Hippocampal formation (tissue), 2 donors: ENCODE measurements around the gene UPF1.

Experiments
- DNase-seq, 2 donors: peaks; one replicate each; lab custom pipeline; 2025; lab: John Stamatoyannopoulos, UW

UPF1 gene

DNA sequence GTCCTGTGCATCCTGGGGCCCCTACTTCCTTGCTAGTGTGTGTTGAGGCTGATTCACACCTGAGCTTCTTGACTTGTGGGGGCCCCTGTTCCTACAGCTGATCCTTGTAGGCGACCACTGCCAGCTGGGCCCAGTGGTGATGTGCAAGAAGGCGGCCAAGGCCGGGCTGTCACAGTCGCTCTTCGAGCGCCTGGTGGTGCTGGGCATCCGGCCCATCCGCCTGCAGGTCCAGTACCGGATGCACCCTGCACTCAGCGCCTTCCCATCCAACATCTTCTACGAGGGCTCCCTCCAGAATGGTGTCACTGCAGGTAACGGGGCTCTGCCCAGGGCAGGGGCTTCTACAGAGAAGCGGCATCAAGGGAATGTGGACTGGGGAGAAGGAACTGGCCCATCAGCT lies 25.5 kb downstream of the UPF1 start:
- no peak for DNase-seq

DNA sequence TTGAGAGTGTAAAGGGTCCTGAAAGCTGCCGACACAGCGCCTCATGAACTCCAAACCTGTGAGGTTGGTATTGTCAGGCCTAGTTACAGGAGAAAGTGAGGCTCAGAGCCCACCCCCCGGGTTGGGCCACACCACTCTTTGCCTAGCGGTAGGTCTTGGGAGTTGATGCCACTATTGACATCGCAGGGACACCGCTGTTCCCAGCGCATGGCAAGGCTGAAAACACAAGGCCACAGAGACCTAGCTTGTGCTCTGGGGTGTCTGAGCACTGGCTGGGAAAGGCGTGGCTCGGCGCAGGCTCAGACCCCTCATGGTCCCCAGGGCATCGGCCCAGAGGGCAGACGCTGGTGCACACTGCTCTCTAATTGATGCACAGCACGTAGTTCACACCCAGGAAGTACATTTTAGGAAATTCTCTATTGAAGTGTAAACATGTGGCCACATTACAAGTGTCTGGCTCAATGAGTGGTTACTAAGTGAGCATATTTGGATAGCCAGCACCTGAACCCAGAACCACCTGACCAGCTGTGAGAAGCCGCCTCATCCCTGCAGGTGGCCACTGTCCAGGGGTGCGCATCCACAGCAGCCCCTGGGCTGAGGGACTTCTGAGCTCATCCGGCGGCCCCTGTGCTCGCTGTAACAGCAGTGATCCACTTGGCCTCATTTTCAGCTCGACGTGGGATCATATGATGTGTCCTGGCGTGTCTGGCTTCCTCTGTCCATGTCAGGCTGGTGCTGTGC lies 27.3 kb downstream of the UPF1 start:
- DNase-seq = no peak

DNA sequence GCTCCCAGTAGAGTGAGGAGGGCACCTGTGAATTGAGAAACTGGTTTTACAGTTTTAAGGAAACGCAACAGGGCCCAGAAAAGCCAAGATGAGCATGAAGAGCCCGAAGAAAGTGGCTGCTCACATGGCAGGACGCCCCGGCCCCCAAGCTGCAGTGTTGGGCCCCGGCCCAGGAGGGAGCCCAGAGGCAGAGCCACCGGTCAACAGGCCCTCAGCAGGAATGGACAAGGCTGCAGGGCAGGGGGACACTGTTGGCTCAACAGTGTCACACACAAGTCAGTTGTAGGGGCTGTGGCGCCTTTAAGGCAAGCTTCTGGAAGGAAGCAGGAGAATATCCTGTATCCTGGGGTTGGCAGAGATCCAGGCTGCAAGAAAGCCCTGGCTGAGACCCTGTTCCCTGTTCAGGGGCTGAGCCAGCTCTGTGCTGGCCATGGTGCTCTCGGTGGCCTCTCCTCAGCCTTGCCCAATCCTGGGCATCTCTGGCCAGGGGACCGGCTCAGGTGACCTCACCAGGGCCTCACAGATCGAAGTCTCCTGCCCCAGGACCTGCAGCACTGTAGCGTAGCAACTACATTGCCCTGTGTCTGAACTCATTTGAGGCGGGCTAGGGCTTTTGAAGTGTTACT lies 28.0 kb downstream of the UPF1 start:
- no peak for DNase-seq

DNA sequence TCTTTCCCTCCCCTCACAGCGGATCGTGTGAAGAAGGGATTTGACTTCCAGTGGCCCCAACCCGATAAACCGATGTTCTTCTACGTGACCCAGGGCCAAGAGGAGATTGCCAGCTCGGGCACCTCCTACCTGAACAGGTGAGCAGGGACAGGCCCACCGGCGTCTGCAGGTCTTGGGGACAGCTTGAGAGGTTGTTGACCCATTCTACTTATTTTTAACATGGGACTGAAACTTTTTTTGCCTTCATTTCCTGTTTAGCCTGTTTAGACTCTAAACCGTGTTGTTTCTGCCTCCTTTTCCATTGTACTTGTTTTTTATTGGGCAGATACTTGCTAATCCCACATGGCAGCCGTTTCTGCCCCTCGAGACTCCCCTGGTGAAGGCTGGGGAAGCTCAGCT lies 28.5 kb downstream of the UPF1 start:
- DNase-seq = no peak

DNA sequence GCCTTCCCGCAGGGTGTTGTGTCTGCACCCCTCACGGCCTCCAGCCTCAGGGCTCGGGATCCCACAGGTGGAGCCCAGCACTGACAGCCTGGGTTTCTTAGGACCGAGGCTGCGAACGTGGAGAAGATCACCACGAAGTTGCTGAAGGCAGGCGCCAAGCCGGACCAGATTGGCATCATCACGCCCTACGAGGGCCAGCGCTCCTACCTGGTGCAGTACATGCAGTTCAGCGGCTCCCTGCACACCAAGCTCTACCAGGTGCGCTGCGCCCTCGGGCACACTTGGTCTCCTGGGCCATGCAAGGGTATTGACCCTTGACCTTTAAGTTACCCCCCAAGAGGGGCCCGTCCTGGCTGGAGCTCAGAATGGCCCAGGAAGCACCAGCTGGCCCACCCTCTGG lies 29.0 kb downstream of the UPF1 start:
- no peak for DNase-seq

DNA sequence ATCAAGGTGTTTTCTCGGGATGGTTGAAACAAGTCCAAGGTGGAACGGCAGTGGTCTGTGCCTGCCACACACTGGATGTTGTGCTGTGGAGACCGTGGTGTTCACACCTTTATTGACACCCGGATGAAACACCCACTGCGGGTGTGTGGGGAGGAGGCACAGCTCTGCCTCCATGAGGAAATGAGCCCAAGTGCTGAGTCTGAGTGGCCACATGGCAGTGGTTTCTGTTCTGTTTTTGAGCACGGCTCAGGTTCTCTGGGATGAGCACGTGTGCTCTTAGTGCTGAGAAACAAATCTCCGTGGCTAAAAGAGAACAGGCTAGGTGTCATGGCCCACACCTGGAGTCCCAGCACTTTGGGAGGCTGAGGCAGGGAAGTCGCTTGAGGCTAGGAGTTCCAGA lies 29.5 kb downstream of the UPF1 start:
- DNase-seq = no peak

DNA sequence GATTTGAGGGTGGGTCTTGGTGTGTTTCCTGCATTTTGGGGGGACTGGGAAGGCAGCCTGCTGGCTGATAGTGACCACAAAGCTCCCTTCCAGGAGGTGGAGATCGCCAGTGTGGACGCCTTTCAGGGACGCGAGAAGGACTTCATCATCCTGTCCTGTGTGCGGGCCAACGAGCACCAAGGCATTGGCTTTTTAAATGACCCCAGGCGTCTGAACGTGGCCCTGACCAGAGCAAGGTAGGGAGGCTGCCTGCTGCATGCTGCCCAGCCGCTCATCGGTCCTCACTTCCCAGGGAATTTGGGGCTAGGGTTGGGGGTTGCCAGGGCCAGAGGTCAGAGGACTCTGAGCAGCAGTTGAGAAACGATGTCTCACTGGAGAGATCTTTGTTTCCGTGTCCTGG lies 30.2 kb downstream of the UPF1 start:
- no peak for DNase-seq

DNA sequence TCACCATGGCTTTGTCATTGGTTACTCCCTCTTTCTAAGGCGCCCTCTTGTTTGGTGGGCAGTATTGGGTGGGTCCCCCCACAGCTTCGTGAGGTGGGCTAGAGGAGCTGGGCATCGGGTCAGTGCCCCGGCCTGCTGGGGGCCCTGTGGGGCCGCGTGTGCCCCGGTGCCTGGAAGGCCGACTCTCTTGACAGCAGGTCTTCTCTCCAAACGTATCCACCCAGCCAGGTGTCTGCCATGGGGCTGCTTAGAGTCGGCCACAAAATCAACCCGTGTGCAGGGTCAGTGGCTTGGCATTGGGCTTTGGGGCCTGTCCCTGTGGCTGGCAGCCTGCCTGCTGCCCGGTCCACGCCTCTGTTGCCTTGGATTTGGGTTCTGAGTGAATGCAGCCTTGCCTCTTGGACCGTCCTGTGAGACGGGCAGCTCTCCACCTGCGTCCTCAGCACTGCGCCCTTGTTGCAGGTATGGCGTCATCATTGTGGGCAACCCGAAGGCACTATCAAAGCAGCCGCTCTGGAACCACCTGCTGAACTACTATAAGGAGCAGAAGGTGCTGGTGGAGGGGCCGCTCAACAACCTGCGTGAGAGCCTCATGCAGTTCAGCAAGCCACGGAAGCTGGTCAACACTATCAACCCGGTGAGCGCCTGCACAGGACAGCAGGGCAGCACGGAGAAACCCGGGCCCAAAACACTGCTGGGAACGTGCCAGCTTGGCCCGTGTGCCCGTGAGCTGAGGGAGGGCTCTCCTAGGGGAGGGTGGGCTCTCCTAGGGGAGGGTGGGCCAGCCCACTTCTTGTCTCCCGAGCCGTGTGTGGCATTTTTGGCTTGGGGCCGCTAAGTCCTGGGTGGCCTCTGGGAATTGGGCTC lies 31.4 kb downstream of the UPF1 start:
- DNase-seq = no peak

DNA sequence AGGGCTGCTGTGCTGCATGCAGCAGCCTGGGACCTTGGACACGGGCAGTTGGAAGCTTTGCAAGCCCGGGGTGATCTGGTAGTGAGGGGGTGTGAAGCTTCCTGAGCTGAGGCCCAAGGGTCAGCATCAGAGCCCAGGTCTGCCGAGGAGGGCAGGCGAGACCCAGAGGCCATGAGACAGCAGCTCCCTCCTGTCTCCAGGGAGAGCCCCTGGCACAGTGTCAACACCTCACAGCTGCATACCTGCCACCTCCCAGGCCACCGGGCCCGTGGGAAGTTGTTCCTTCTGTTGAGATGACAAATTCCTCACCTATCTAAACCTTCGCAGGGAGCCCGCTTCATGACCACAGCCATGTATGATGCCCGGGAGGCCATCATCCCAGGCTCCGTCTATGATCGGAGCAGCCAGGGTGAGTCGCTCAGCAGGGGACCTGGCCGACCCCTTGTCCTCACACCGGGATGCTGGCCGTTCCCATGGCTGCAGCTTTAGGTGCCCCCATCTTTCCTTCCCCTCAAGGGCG lies 32.1 kb downstream of the UPF1 start:
- no peak for DNase-seq

DNA sequence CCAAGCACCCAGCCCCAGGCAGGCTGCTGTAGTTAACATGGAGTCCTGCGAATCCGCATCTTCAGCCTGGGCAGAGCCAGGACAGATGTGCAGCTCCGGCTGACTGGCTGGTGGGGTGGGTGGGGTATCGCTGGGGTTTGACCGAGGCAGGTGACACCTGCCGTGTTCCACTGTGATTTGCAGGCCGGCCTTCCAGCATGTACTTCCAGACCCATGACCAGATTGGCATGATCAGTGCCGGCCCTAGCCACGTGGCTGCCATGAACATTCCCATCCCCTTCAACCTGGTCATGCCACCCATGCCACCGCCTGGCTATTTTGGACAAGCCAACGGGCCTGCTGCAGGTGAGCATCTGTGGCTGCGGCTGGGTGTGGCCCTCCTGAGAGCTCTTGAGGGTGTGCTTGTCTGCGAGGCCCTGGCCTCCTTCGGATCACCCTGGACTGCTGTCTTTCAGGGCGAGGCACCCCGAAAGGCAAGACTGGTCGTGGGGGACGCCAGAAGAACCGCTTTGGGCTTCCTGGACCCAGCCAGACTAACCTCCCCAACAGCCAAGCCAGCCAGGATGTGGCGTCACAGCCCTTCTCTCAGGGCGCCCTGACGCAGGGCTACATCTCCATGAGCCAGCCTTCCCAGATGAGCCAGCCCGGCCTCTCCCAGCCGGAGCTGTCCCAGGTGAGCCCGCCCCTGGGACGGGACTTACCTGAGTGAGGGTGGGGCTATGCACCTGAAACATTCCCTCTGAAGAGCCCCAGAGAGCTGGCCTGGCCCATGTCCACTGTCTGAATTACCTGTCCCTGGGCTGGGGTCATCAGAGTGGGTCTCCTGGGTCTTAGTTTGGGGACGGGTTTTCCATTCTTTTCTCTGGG lies 33.6 kb downstream of the UPF1 start:
- no peak for DNase-seq

DNA sequence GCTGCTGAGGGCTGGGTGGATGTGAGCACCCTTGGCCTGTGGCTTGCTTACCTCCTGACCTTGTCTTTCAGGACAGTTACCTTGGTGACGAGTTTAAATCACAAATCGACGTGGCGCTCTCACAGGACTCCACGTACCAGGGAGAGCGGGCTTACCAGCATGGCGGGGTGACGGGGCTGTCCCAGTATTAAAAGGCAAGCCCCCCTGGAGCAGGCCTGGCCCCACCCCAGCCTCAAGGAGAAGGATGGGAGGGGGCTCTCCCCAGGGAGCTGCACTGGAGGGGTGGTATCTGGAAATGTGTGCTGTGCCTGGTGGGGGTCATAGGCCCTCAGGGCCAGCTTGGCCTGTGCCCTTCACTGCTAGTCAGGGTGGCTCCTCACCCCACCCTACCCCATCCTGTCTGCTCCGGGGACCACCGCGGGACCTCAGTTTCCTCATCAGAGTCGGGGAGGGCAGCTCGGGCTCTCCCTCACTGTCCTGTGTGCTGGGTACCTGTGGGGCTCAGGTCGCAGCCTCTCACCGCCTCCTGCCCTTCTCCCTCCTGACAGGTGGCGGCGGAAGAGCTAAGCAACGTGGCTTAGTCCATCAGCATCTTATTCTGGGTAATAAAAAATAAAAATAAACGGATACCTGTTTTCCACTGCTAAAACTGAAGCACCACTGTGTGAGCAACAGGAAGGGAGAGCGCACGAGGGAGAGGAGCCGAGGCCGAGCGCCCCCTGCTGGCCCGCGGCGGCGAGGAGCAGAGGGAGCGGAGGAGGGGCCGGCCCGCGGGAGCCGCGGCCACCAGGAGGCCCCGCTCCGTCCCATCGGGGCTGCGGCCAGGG lies 34.4 kb downstream of the UPF1 start:
- DNase-seq = peak; percentile 33 to 53

DNA sequence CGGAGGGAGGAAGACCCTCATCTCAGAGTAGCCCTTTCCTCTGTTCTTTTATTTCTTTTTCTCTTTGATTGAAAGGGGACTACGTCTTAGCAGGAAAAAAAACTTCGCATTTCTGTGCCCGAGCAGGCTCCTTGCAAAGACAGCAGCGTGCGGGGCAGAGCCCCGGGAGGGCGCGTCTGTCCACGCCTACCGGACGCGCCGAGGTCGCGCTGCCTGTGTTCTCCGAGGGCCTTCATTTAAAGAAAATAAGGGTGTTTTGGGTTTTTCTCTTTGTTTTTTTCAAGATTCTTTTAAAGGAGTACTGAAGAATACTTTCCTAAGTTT lies 35.0 kb downstream of the UPF1 start:
- DNase-seq = no peak

DNA sequence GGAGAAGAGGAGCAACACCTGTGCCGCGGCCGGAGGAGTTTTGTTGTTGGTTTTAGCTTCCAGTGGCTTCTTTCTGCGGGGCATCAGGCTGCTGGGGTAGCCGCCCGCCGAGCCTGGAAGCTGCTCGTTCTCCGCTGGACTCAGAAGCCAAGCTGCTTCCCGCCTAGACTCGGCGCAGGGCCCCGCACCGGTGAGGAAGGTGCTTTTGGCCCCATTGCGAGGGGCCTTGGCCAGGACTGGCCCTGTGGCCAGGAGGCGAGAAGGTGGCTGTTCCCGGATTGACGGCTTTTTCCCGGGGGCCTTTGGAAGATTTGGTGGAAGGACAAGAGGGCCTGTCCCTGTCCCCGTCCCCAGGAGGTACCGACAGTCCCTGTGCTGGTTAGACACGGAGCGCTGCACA lies 35.4 kb downstream of the UPF1 start:
- DNase-seq = no peak

DNA sequence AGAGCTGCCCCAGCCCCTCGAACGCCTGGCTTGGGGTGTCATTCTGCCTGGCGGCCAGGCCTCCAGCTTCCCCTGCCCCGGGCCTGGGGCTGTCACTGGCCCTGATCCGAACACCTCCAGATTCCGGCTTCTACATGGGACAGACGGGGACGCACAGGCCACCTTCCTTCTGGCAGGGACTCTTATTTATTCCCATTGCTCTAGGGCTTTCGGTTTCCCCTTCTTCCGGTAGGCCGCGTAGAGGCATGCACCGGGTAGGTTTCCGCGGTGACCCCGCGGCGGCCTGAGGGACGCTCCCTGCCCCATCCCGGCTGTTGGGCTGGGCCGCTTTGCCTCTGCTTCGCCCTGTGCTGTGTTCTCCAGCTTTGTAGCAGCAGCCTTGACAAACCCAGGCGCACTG lies 36.0 kb downstream of the UPF1 start:
- DNase-seq = no peak

DNA sequence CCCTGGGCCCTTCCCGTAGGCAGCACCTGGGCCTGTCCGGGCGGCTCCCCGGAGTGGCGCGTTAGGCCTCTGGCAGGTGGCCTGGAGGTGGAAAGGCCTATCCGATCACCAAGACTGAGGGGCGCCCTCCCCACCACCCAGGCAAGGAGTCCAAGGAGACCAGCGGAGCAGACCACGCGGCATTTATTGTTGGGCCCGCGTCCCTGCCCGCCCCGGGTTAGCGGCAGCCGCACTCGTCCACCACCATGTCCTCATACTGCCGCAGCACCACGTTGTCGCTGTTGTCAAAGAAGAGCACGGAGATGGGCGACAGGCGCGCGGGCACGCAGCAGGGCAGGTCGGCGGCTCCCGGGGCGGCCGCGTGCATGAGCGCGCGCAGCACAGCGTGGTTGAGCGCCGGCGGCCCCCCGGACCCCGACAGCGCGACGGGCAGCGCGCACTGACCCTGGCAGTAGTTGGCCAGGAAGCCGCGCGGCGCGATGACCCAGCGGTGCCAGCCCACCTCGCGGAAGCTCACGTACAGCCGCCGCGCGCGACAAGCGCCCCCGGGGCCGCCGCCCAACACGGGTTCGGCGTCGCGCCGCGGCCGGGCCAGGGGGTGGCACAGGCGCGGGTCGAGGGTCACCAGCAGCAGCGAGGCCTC lies 36.7 kb downstream of the UPF1 start:
- no peak for DNase-seq

DNA sequence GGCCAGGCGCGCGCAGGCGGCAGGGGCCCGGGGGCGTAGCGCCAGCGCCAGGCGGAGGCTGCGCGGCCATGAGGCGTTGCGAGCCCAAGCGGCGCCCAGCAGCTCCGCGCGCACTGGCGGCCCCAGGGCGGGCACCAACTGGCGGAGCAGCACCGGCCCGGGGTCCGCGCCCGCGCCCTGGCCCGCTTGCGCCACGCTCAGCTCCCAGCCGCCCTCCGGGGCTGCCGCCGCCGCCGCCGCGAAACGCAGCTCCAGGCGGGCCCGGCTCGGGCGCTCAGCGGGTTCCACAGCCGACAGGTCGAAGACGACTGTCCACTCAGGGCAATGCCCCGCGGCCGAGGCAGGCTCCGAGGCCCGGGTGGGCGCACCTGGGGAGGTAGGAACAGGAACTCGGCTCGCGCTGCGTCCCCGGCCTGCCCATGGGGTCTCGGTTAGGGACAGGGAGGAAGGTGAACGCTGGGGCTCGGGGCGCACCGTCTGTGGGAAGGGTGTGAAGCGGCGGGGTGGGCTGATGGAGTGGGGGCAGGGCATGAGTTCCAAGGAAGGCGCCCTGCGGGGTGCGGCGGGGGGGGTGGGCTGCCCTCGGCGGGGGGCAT lies 37.4 kb downstream of the UPF1 start:
- no peak for DNase-seq

DNA sequence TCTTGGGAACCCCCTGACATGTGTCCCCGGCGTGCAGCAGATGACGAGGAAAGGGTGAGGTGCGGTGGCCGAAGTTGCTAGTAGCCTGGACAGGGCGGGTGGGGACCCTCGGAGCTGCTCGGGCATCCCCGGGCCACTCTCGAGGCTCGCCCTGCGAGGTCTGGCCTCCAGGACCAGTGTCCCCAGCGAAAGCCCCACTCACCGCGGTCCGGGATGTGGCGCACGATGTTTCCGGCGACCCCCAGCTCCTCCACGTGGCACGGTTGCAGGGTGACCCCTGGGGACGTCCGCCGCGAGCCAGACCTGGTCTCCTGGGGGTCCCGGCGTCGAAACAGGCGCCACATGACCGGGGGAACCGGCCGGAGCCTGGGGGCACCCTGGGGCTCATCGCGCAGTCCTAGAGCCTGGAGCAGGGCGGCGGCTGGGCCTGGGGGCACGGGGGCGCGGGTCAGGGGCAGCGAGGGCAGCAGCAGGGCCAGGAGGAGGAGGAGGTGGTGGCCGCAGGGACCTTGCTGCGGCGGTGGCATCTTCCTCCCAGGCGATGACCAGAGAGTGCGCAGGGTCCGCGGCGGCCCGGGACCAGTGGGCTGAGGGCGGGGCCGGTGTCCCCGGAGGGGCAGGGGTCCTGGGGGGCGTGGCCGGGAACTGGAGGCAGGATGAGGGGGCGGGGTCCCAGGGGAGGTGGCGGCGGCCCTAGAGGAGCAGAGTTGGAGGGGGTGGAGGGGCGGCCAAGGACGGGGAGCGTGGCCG lies 38.2 kb downstream of the UPF1 start:
- DNase-seq = no peak

DNA sequence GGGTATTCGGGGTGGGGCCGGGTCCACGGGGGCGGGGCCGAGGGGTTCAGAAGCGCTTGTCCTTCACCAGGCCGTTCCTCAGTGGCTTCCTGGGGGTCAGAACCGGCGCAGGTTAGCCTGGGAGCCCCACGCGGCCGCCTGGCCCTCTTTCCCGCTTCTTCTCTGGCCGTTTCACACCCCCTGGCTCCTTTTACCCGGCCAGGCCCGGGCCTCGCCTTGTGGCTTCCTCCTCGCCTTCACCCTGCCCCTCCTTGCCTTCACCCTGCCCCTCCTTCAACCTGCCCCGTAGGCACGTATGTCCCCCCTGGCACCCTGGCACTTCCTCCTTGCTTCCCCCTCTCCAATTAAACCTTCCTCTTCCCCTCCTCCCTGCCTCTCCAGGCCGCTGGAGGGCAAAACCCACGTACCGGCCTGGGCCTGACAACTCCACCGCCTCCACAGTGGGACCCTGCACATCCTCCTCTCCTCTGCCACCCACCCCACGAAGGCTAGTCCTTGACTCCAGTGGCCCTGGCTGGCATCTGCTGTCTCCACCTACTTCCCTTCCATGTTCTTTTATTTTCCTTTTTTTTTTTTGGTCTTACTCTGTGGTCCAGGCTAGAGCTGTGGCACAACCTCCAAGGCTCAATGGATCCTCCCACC lies 38.9 kb downstream of the UPF1 start:
- DNase-seq = no peak

DNA sequence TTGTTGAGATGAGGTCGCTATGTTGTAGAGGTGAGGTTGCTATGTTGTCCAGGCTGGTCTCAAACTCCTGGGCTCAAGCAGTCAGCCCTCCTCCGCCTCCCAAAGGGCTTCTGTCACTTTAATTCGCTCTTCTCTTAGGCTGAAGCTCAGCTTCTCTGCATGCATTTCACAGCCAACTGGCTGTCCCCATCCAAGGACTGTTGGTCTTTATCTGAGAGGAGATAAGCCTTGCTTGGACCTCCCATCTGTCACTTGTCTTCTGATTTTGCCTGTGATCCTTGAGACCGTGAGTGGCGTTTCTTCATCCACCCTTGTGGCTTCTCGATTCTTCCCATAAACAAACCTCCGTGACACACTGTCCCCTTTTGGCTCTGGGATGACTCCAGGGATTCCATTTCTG lies 39.8 kb downstream of the UPF1 start:
- no peak for DNase-seq
